GM21825 (cell line): ENCODE results near the gene RSF1.
"Not testable (repeated sequence)": the region's sequence is repeated elsewhere in the genome, so short reads cannot be mapped to it uniquely, and the experiment has no call there.

Experiments
- ATAC-seq: cut with Tn5 transposase; IDR thresholded peaks from one replicate; pipeline ENCODE4 v1.9.1; 2021; ENCODE audit warnings: mild to moderate bottlenecking, moderate library complexity; ENCODE audit not compliant: unreplicated experiment

Gene RSF1

DNA sequence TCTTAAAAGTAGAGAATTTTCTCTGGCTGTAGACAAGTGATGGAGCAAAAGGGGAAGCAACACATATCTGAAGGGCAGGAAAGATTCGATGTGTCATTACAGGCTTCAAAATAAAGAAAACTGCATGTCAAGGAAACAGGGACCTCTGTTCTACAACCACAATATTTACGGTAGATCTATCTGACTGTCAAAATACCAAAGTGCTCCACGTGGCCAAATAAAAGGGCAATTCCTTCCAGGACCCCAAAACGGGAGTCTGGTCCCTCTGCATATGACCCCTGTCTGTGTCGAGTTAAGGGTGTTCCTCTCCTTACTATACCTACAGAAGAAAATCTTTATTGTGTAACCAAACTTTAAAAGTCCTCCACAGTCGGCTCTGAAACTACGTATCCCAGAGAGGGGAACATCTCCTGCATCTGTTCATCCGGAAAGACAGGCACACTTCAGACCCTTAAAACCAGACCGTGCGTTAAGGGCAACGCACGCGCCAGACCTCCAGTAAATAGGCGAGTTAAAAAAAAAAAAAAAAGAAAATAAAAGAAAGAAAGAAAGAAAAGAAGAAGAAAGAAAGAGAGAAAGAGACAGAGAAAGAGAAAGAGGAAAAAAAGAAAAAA, 183.7 kb downstream of the RSF1 start:
- no peak for ATAC-seq

DNA sequence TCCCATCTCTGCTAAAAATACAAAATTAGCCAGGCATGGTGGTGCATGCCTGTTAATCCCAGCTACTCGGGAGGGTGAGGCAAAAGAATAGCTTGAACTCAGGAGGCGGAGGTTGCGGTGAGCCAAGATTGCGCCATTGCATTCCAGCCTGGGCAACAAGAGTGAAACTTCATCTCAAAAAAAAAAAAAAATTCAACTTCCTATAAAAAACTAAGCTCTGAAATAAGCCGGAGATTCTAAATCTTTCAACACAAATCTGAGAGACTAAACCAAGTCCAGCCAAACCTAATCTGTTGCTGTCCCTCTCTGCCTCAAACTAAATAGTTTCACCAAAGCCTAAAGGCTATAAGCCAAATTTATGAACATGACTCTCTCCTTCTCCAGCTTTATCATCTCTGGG, 186.6 kb downstream of the RSF1 start:
- not testable (repeated sequence) for ATAC-seq

DNA sequence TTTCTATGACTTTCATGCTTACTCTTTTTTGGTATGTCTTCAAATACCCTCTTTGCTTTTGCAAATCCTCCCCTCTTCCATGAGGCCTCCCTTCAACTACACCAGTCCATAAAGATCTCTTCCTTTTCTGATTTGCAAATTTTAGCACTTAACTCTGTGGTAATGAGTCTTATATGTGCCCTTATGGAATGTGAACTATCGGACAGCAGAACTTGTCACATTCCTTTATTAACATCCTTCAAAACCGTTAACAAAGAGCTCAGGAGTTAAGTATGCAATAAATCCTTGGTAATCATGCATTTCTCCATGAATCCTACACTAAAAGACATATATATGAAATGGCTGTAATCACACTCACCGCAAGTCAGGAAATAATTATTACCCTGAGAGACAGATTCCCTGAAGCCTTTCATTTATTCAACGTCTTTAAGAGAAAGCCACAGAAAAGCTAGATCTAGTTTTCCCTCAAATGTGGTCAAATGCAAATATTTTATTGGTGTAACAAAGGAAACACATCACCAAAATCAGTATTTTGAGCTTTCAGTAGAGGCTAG, 190.3 kb downstream of the RSF1 start:
- ATAC-seq, result no peak

DNA sequence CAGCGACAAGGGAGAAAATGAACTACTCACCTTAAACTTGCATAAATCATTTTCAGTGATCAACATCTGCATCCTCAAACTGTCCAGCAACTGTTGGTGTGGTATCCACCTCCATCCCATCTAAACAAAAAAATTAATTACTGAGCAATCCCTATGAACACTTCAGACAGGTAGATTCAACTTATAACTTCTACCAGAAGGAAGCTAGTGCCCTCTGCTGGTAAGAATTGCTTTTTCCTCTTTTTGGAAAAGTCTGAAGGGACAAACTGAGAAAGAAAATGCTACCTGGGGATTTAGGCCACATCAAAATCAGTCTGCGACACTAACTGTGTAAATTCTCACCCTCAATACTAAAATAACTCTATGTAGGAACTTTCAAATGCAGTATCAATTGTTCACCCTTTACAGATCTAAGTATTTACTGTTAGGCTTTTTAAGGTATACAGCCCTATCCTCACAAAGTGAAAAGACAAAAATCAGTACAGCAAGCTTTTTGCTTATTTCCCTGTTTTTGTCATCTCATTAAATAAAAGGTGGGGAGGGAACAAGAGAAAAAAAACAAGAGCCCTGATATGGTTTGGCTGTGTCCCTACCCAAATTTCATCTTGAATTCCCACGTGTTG, 200.8 kb downstream of the RSF1 start:
- ATAC-seq, result no peak

DNA sequence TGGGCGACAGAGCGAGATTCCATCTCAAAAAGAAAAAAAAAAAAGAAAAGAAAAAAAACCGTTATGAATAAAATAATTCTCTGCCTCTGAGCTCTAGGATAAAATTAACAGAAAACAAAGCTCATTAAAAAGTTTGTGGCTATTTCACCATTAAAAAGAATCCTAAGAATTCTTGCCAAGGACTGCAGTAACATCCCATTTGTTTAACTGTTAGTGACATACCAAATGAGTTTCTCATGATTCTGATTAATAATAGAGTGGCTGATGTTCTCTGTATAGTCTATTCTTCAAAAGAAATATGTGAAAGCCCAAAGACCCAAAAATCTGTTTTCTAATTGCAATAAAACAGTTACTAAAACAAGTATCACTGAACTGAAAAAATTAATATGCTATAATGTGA, 202.6 kb downstream of the RSF1 start:
- ATAC-seq, result no peak

DNA sequence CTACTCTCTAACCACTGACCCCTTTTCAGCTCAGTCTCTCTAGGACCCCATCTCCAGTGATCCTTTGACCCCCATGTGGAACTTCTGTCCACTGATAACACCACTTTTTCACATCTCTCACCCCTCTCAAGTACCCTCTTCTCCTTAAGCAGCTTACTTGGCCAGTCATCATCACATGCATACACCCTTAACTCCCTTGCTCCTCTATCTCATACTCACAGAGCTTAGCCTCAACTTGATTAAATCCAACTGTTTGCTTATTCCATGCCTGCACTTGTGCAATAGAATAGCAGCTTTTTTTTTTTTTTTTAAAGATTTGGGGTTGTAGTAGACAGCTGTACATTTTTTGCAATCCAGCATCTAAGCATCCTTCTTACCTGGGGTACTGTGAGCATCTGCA, 208.6 kb downstream of the RSF1 start:
- no peak for ATAC-seq
